ENCODE data around the gene ZNF575.

DNA sequence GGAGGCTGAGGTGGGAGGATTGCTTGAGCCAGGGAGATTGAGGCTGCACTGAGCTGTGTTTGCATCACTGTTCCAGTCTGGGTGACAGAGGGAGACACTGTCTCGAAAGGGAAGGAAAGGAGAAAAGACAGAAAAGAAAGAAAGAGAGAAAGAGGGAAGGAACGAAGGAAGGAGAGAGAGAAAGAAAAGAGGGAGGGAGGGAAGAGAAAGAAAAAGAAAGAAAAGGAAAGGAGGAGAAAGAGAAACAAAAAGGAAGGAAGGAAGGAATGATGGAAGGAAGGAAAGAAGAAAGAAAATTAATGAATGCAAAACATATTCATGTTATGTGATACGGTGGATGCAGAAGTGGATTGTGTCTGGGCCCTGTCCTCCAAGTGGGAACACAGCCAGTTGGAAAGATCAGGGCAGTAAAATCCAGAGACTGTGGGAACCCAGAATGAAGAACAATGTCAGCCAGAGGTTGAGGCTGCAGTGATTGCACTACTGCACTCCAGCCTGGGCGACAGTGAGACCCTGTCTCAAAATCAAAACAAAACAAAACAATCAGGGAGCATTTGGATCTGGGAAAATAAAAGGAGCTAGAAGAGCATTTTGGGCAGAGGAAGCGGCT, 34.6 kb upstream of the ZNF575 start:
- TF ChIP-seq, protein P1, sequence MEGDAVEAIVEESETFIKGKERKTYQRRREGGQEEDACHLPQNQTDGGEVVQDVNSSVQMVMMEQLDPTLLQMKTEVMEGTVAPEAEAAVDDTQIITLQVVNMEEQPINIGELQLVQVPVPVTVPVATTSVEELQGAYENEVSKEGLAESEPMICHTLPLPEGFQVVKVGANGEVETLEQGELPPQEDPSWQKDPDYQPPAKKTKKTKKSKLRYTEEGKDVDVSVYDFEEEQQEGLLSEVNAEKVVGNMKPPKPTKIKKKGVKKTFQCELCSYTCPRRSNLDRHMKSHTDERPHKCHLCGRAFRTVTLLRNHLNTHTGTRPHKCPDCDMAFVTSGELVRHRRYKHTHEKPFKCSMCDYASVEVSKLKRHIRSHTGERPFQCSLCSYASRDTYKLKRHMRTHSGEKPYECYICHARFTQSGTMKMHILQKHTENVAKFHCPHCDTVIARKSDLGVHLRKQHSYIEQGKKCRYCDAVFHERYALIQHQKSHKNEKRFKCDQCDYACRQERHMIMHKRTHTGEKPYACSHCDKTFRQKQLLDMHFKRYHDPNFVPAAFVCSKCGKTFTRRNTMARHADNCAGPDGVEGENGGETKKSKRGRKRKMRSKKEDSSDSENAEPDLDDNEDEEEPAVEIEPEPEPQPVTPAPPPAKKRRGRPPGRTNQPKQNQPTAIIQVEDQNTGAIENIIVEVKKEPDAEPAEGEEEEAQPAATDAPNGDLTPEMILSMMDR (IDR thresholded peaks at IDR 0.05; ENCODE audit: poor library complexity) = no peak
- TF ChIP-seq EZH2 (IDR thresholded peaks at IDR 0.05; ENCODE audit: borderline replicate concordance) = no peak
